ENCODE measurements around the gene RANGRF. TPM values are rescaled to one million over a fixed set of nuclear protein-coding genes. Genes with fewer than 3 reads are reported as not detected.

The RANGRF gene
- total and polyA plus RNA-seq, 2 donors (not counting 1 experiment from before 2014, with no cell fraction given) = 48.8 to 83.2 TPM

DNA sequence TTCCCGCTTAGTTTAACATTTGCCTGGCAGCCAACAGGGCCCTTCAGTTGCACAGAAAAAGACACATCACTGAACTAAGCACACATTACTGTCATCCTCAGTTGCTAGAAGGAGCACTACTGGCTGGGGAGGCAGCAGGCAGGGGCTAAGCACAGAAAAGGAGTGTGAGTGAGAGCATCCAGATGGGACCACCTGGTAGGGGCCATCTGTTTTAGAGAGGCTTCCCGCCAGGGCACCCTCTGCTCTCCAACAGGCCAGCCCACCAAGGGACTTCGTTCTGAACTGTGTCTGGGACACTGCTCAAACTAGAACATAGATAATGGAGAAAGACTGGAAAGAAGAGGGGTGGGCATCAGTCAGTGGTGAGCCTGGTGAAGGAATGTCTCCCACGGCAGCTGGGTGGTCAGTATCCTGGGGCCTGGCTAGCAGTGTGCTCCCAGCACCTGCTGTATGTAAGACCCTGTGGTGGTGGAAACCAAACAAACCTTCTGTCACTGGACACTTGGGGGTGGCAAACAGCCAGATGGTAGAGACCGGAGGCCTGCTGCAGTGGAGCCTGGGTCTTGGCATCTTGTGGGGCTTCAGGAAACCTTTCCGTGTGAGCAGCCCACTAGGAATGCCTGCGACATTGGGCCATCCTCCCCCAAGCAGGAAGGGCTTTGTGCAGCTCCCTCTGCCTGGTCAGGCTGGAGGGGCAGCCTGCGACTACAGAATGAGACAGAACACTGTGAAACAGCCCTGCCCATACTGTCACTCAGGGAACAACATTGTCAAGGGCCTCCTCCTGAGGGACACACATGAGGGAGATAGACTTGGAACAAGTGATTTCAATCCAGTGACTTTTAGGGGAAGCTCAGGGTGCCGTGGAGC lies 12.8 kb upstream of the RANGRF start:
- H3K4me3 ChIP-seq (ENCODE audit: control extremely low read depth in 1 of 5, extremely low read depth in 1 of 5, insufficient read depth in 1 of 5, low read depth in 2 of 5, low read length in 4 of 5) = no peak overlapping the region
- no peaks in the 10 kb centered on the region for H3K79me2 ChIP-seq (ENCODE audit: control insufficient read depth, insufficient read depth, low read length)
- H3K9ac ChIP-seq (ENCODE audit: low read length) = no peak overlapping the region
- H3K36me3 ChIP-seq (replicated peaks in 1 of 2; ENCODE audit: control extremely low read depth in 1 of 2, control insufficient read depth in 1 of 2, extremely low read depth in 1 of 2, insufficient read depth in 2 of 2, low read length in 1 of 2) = no peaks in the 10 kb centered on the region
- H2AFZ ChIP-seq (ENCODE audit: insufficient read depth, low read depth, low read length, poor library complexity, severe bottlenecking) = no peak overlapping the region
- H3K27me3 Mint-ChIP-seq = no peaks in the 10 kb centered on the region
- no peaks in the 10 kb centered on the region for H4K20me1 ChIP-seq (ENCODE audit: control insufficient read depth, insufficient read depth, low read length, poor library complexity, severe bottlenecking)
- no peaks in the 10 kb centered on the region for H3K27me3 ChIP-seq (replicated peaks in 1 of 4; ENCODE audit: control extremely low read depth in 1 of 4, control insufficient read depth in 3 of 4, insufficient read depth in 4 of 4, low read length in 3 of 4)
- 93% methylated on average over 9 of the region's 9 CpGs for WGBS (ENCODE audit: insufficient coverage)
- H3K27ac Mint-ChIP-seq = no peak overlapping the region
- CTCF ChIA-PET = no interaction called here
- H3K27ac ChIP-seq (ENCODE audit: low read length in 2 of 2) = no peak overlapping the region
- H3K4me3 Mint-ChIP-seq = no peak overlapping the region
- H3K4me1 ChIP-seq (ENCODE audit: control insufficient read depth in 2 of 2, insufficient read depth in 2 of 2, low read length in 2 of 2) = no peaks in the 10 kb centered on the region
- POLR2A ChIA-PET = no interaction called here
- intact Hi-C loops (cut with micrococcal nuclease) = no loop called here
- H3K9me3 Mint-ChIP-seq (ENCODE audit: insufficient read depth) = no peaks in the 10 kb centered on the region
- H3K4me2 ChIP-seq (replicated peaks; ENCODE audit: low read depth, low read length, poor library complexity, severe bottlenecking) = no peak overlapping the region
- TF ChIP-seq, protein P1, sequence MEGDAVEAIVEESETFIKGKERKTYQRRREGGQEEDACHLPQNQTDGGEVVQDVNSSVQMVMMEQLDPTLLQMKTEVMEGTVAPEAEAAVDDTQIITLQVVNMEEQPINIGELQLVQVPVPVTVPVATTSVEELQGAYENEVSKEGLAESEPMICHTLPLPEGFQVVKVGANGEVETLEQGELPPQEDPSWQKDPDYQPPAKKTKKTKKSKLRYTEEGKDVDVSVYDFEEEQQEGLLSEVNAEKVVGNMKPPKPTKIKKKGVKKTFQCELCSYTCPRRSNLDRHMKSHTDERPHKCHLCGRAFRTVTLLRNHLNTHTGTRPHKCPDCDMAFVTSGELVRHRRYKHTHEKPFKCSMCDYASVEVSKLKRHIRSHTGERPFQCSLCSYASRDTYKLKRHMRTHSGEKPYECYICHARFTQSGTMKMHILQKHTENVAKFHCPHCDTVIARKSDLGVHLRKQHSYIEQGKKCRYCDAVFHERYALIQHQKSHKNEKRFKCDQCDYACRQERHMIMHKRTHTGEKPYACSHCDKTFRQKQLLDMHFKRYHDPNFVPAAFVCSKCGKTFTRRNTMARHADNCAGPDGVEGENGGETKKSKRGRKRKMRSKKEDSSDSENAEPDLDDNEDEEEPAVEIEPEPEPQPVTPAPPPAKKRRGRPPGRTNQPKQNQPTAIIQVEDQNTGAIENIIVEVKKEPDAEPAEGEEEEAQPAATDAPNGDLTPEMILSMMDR (IDR thresholded peaks at IDR 0.05) = no peak
- no peak for TF ChIP-seq EZH2 (IDR thresholded peaks at IDR 0.05; ENCODE audit: borderline replicate concordance, insufficient read depth, low read depth, low read length, poor library complexity, severe bottlenecking)
- H3K9me3 ChIP-seq (ENCODE audit: control extremely low read depth in 1 of 3, control insufficient read depth in 2 of 3, insufficient read depth in 1 of 3, low read length in 2 of 3) = no peaks in the 10 kb centered on the region
- no peaks in the 10 kb centered on the region for H3K4me1 Mint-ChIP-seq
- DNase-seq (no peak), ATAC-seq (ENCODE audit: low read depth) (no peak)

DNA sequence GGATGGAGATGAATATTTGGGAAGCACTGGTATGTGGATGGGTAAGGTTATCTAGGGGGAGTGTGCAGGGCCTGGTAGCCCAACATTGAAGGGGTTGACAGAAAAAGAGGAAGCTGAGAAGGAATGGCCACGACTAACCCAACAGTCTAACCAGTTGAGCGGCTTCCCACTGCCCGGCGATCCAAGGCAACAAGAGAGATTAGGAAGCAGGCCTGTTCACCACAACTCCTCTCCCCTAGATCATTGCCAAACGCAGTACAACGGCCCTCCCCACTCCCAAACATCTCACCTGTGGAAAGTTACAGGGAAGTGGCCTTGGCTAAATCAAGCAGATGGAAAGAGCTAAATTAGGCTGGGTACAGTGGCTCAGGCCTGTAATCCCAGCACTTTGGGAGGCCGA lies 11.2 kb upstream of the RANGRF start:
- Histone ChIP-seq H3K4me3 (ENCODE audit: control extremely low read depth in 1 of 5, extremely low read depth in 1 of 5, insufficient read depth in 1 of 5, low read depth in 2 of 5, low read length in 4 of 5) (no peak overlapping the region), H3K9ac (ENCODE audit: low read length) (no peak overlapping the region), H3K9me3 (ENCODE audit: control extremely low read depth in 1 of 3, control insufficient read depth in 2 of 3, insufficient read depth in 1 of 3, low read length in 2 of 3) (no peaks in the 10 kb centered on the region), H2AFZ (ENCODE audit: insufficient read depth, low read depth, low read length, poor library complexity, severe bottlenecking) (no peak overlapping the region), H4K20me1 (ENCODE audit: control insufficient read depth, insufficient read depth, low read length, poor library complexity, severe bottlenecking) (no peaks in the 10 kb centered on the region), H3K79me2 (ENCODE audit: control insufficient read depth, insufficient read depth, low read length) (no peaks in the 10 kb centered on the region), H3K4me1 (ENCODE audit: control insufficient read depth in 2 of 2, insufficient read depth in 2 of 2, low read length in 2 of 2) (no peaks in the 10 kb centered on the region), H3K4me2 (replicated peaks; ENCODE audit: low read depth, low read length, poor library complexity, severe bottlenecking) (no peak overlapping the region), H3K36me3 (replicated peaks in 1 of 2; ENCODE audit: control extremely low read depth in 1 of 2, control insufficient read depth in 1 of 2, extremely low read depth in 1 of 2, insufficient read depth in 2 of 2, low read length in 1 of 2) (no peaks in the 10 kb centered on the region), H3K27me3 (replicated peaks in 1 of 4; ENCODE audit: control extremely low read depth in 1 of 4, control insufficient read depth in 3 of 4, insufficient read depth in 4 of 4, low read length in 3 of 4) (no peaks in the 10 kb centered on the region), H3K27ac (ENCODE audit: low read length in 2 of 2) (no peak overlapping the region)
- Mint-ChIP-seq H3K27ac (no peak overlapping the region), H3K27me3 (no peaks in the 10 kb centered on the region), H3K9me3 (ENCODE audit: insufficient read depth) (no peaks in the 10 kb centered on the region), H3K4me1 (no peaks in the 10 kb centered on the region), H3K4me3 (no peak overlapping the region)
- CTCF ChIA-PET = no interaction called here
- ATAC-seq (ENCODE audit: low read depth) (no peak), DNase-seq (no peak)
- intact Hi-C loops (cut with micrococcal nuclease) = no loop called here
- 76% methylated on average over 2 of the region's 7 CpGs for WGBS (ENCODE audit: insufficient coverage)
- POLR2A ChIA-PET = interaction anchor here (0.7 kb wide), 1 partner anchor 39 kb away, joined by 4 read pairs; no protein-coding TSS in a partner anchor
- TF ChIP-seq EZH2 (IDR thresholded peaks at IDR 0.05; ENCODE audit: borderline replicate concordance, insufficient read depth, low read depth, low read length, poor library complexity, severe bottlenecking) = no peak
- TF ChIP-seq, protein P1 (IDR thresholded peaks at IDR 0.05) = no peak

All from B cell (primary cell).